PC-3 (cell line): ENCODE data around the gene FOXD3. TPM values are rescaled to one million over a fixed set of nuclear protein-coding genes. Genes with fewer than 3 reads are reported as not detected.

Source experiments
- ATAC-seq: fragments of 200-7000 bp; cut with Tn5 transposase; 2 replicates; pipeline ENCODE4 v1.9.1; 2020; ENCODE audit warnings: mild to moderate bottlenecking, moderate library complexity
- BruUV-seq: library from RNA; stranded (reverse); fragments of 400-500 nt; replicated peaks from 2 replicates; lab custom pipeline; 2021; lab: Mats Ljungman, UMichigan
- CTCF ChIA-PET: fragments of 300-600 bp; sonication (Branson Sonifier 250); formaldehyde crosslinking; loops from one replicate; lab custom pipeline; 2022; ENCODE audit warnings: antibody characterized with exemption; lab: Charles Lee
- POLR2A ChIA-PET: fragments of 300-600 bp; sonication (Branson Sonifier 250); formaldehyde crosslinking; loops from one replicate; lab custom pipeline; 2022; ENCODE audit warnings: antibody characterized with exemption; ENCODE audit not compliant: unreplicated experiment; lab: Charles Lee
- DNase-seq: peaks from one replicate; pipeline ENCODE4 v3.0.0-alpha.2; 2015
- H2AFZ ChIP-seq: fragments of 300-600 bp; sonication (generic); 2 replicates; pipeline ENCODE4 v1.6.0; 2016; ENCODE audit warnings: antibody characterized with exemption, low read length
- H3F3A ChIP-seq: fragments of 300-600 bp; sonication (generic); one replicate; pipeline ENCODE4 v1.6.0; 2017; ENCODE audit warnings: antibody characterized with exemption, low read length, control low read depth, mild to moderate bottlenecking; ENCODE audit not compliant: unreplicated experiment
- H3K27ac ChIP-seq: fragments of 300-600 bp; sonication (generic); 2 replicates; pipeline ENCODE4 v1.5.1; 2016; ENCODE audit warnings: mild to moderate bottlenecking, low read length
- H3K27me3 ChIP-seq: fragments of 300-600 bp; sonication (generic); 2 replicates; pipeline ENCODE4 v1.6.1; 2016; ENCODE audit warnings: low read length, mixed read lengths
- H3K36me3 ChIP-seq: fragments of 300-600 bp; sonication (generic); 2 replicates; pipeline ENCODE4 v1.6.1; 2016; ENCODE audit warnings: low read depth, mixed run types, low read length, mixed read lengths
- H3K4me1 ChIP-seq: fragments of 300-600 bp; sonication (generic); 2 replicates; pipeline ENCODE4 v1.5.1; 2016; ENCODE audit warnings: low read length; ENCODE audit not compliant: insufficient read depth
- H3K4me2 ChIP-seq: fragments of 300-600 bp; sonication (generic); 2 replicates; pipeline ENCODE4 v1.6.0; 2016; ENCODE audit warnings: low read length
- H3K4me3 ChIP-seq: fragments of 300-600 bp; sonication (generic); 2 replicates; pipeline ENCODE4 v1.5.1; 2016; ENCODE audit warnings: mild to moderate bottlenecking, low read length, mixed read lengths
- H3K79me2 ChIP-seq: fragments of 300-600 bp; sonication (generic); 2 replicates; pipeline ENCODE4 v1.6.1; 2017; ENCODE audit warnings: low read length, mixed read lengths
- H3K9ac ChIP-seq: fragments of 300-600 bp; sonication (generic); 2 replicates; pipeline ENCODE4 v1.6.0; 2016; ENCODE audit warnings: mild to moderate bottlenecking, low read length
- H3K9me2 ChIP-seq: fragments of 300-600 bp; sonication (generic); replicated peaks from 2 replicates; pipeline ENCODE4 v1.6.1; 2016; ENCODE audit warnings: mixed run types, low read length, mixed read lengths
- H3K9me3 ChIP-seq: fragments of 300-600 bp; sonication (generic); 2 replicates; pipeline ENCODE4 v1.6.1; 2016; ENCODE audit warnings: low read length, mixed read lengths
- H4K20me1 ChIP-seq: fragments of 300-600 bp; sonication (generic); 2 replicates; pipeline ENCODE4 v1.6.1; 2016; ENCODE audit warnings: low read length, mixed read lengths
- EZH2 ChIP-seq: fragments of 300-600 bp; sonication (generic); IDR thresholded peaks from one replicate; pipeline ENCODE4 v1.6.1; 2017; ENCODE audit warnings: antibody characterized with exemption, mild to moderate bottlenecking, low read length; ENCODE audit not compliant: unreplicated experiment
- EZH2phosphoT487 ChIP-seq: fragments of 300-600 bp; sonication (generic); IDR thresholded peaks from 2 replicates; pipeline ENCODE4 v1.6.1; 2018; ENCODE audit warnings: mild to moderate bottlenecking, antibody characterized with exemption, low read length, borderline replicate concordance
- intact Hi-C: fragments of 100-400 bp; cut with micrococcal nuclease; formaldehyde crosslinking; loops from 2 replicates; pipeline ENCODE4 v1.9.0; 2023
- total RNA-seq: library from RNA; depleted of rRNA; stranded (reverse); fragments of >200 nt; gene quantifications from 2 replicates; pipeline ENCODE4 v1.2.3, GENCODE V29; 2014
- TF ChIP-seq, protein P1 (sequence below): fragments of 300-600 bp; sonication (generic); conservative IDR thresholded peaks from 2 replicates; pipeline ENCODE4 v1.5.1; 2017; ENCODE audit warnings: antibody characterized with exemption, low read depth, mild to moderate bottlenecking, low read length

The FOXD3 gene
- total RNA-seq, 1 experiment from 2014 or later: not detected

DNA sequence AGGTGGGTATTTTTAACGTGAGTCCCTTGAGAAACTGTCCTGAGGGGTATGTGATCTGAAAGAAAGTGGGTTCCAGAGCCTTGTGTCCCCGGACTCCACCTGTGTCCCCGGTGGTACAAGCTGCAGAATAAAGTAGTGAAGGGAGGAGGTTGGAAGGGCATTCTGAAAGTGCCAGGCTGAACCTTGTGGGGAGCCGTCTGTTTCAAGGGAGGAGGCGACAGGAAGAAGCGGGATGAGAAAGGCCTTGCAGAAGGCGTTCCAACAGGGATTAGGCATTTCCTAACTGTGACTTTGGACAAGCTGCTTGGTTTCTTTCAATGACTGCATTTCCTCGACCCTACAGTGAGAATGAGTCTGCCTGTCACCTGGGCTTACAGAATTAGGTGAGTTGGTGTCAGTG is 5.8 kb downstream of the FOXD3 start:
- no peaks in the 10 kb centered on the region for H3K36me3 ChIP-seq
- H4K20me1 ChIP-seq: no peaks in the 10 kb centered on the region
- H3K9ac ChIP-seq: no peak overlapping the region
- peaks cover 8% of the 10 kb centered on the region for H3K27me3 ChIP-seq
- ATAC-seq (no peak), DNase-seq (no peak)
- H3K9me2 ChIP-seq: no peaks in the 10 kb centered on the region
- H2AFZ ChIP-seq: peak overlapping the region; percentile 90
- H3K4me3 ChIP-seq: no peak overlapping the region
- H3K4me1 ChIP-seq: no peaks in the 10 kb centered on the region
- H3K27ac ChIP-seq: no peak overlapping the region
- no peaks in the 10 kb centered on the region for H3K9me3 ChIP-seq
- TF ChIP-seq EZH2phosphoT487 (no peak), EZH2 (no peak)
- TF ChIP-seq, protein P1, sequence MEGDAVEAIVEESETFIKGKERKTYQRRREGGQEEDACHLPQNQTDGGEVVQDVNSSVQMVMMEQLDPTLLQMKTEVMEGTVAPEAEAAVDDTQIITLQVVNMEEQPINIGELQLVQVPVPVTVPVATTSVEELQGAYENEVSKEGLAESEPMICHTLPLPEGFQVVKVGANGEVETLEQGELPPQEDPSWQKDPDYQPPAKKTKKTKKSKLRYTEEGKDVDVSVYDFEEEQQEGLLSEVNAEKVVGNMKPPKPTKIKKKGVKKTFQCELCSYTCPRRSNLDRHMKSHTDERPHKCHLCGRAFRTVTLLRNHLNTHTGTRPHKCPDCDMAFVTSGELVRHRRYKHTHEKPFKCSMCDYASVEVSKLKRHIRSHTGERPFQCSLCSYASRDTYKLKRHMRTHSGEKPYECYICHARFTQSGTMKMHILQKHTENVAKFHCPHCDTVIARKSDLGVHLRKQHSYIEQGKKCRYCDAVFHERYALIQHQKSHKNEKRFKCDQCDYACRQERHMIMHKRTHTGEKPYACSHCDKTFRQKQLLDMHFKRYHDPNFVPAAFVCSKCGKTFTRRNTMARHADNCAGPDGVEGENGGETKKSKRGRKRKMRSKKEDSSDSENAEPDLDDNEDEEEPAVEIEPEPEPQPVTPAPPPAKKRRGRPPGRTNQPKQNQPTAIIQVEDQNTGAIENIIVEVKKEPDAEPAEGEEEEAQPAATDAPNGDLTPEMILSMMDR: no peak
- intact Hi-C loops: no loop called here
- peak overlapping the region; percentile 82; the same call in 1 of the 2 replicates for H3K4me2 ChIP-seq
- H3F3A ChIP-seq: no peaks in the 10 kb centered on the region
- POLR2A ChIA-PET: no interaction called here
- H3K79me2 ChIP-seq: no peaks in the 10 kb centered on the region
- no TSS peak for BruUV-seq
- CTCF ChIA-PET: no interaction called here

DNA sequence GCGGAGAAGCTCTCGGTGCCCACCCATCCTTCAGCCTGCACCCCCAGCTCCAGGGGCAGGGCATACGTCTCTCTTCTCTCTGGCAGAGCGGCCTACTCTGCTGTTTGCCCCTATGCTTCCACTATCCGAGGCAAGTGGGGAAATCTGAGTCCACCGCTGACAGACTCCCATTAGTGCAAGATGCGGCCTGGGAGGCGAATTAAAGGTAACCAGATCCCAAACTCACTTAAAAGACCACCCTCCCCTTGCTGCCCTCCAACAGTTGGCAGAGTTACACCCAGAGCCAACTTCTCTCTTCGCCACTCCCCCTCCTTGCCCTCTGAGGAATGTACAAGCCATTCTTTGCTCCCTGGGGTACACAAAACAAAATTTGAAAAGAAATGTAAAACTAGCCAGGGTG is 6.4 kb downstream of the FOXD3 start:
- intact Hi-C loops: no loop called here
- Histone ChIP-seq H3F3A (no peaks in the 10 kb centered on the region), H2AFZ (no peak overlapping the region), H3K36me3 (no peaks in the 10 kb centered on the region), H3K9ac (no peak overlapping the region), H3K9me3 (no peaks in the 10 kb centered on the region), H3K9me2 (no peaks in the 10 kb centered on the region), H3K79me2 (no peaks in the 10 kb centered on the region), H3K27ac (no peak overlapping the region), H3K27me3 (peaks cover 12% of the 10 kb centered on the region), H3K4me3 (no peak overlapping the region), H4K20me1 (no peaks in the 10 kb centered on the region), H3K4me2 (no peak overlapping the region), H3K4me1 (no peaks in the 10 kb centered on the region)
- ChIA-PET CTCF (no interaction called here), POLR2A (no interaction called here)
- DNase-seq (no peak), ATAC-seq (no peak)
- no TSS peak for BruUV-seq
- TF ChIP-seq, protein P1: no peak
- TF ChIP-seq EZH2 (no peak), EZH2phosphoT487 (no peak)

DNA sequence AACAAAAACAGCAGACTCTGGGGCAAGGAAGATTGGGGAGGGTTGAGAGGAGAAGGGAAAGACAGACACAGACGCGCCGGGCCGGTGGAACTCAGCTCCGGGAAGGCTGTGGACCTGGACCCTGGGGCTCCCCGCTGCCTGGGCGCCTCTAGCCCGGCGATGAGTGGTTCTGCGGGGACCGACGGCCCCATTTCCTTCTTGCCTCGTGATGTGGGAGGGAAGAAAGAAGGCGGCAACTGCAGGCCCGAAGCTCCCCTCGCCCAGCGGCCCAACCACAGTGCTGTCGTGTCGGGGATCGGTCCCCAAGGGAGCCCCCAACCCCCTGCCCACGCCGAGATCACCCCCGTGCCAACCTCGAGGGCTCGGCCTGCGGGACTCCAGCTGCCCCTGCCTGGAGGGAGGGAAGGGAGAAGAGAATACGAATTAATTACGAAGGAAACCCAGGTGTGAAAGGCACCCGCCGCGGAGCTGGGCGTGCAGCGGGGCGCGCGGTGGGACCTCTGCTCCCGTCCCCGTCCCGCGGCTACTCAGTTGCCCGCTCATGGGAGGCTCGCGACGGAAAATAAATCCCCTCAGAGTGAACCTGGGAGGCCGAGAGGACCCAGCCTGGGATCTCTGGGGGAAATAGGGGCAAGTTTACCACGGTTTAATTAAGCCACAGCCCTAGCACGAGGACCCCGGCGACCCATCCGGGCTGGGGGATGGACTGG is 7.4 kb downstream of the FOXD3 start:
- BruUV-seq: no TSS peak
- intact Hi-C loops: no loop called here
- DNase-seq: no peak
- ATAC-seq: no peak
- no peak overlapping the region for H3K27ac ChIP-seq
- no peaks in the 10 kb centered on the region for H3K9me2 ChIP-seq
- ChIA-PET POLR2A (no interaction called here), CTCF (no interaction called here)
- no peaks in the 10 kb centered on the region for H3K79me2 ChIP-seq
- no peak overlapping the region for H2AFZ ChIP-seq
- H3K9me3 ChIP-seq: no peaks in the 10 kb centered on the region
- no peaks in the 10 kb centered on the region for H3K36me3 ChIP-seq
- H3K9ac ChIP-seq: no peak overlapping the region
- H3F3A ChIP-seq: no peaks in the 10 kb centered on the region
- TF ChIP-seq, protein P1: no peak
- no peak for TF ChIP-seq EZH2phosphoT487
- no peak for TF ChIP-seq EZH2
- no peaks in the 10 kb centered on the region for H3K4me1 ChIP-seq
- no peak overlapping the region for H3K4me3 ChIP-seq
- H3K27me3 ChIP-seq: peaks cover 12% of the 10 kb centered on the region
- H3K4me2 ChIP-seq: no peak overlapping the region
- no peaks in the 10 kb centered on the region for H4K20me1 ChIP-seq
